HG03039 (cell line): Measurements from ENCODE around the gene PLCB1.
"Not testable (repeated sequence)": the region's sequence is repeated elsewhere in the genome, so short reads cannot be mapped to it uniquely, and the experiment has no call there.

Experiments
- ATAC-seq: cut with Tn5 transposase; IDR thresholded peaks from one replicate; pipeline ENCODE4 v1.9.1; 2021; ENCODE audit warnings: mild to moderate bottlenecking, moderate library complexity; ENCODE audit not compliant: unreplicated experiment

The PLCB1 gene

GRCh38 chr20:8155229-8155628 lies 23.2 kb downstream of the PLCB1 start:
- no peak for ATAC-seq

GRCh38 chr20:8155812-8156211 lies 23.7 kb downstream of the PLCB1 start:
- no peak for ATAC-seq

GRCh38 chr20:8156235-8157079 lies 24.4 kb downstream of the PLCB1 start:
- no peak for ATAC-seq

DNA sequence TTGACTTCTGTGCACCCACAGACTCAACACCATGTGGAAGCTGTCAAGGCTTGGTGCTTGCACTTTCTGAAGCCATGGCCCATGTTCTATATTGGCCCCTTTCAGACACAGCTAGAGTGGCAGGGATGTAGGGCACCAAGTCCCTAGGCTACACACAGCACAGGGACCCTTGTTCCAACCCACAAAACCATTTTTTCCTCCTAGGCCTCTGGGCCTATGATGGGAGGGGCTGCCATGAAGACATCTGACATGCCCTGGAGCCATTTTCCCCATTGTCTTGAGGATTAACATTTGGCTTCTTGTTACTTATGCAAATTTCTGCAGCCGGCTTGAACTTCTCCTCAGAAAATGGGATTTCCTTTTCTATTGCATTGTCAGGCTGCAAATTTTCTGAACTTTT lies 27.2 kb downstream of the PLCB1 start:
- not testable (repeated sequence) for ATAC-seq

- ATAC-seq: no peak
Observed at GRCh38 chr20:8161264-8162071, 29.4 kb downstream of the PLCB1 start.

DNA sequence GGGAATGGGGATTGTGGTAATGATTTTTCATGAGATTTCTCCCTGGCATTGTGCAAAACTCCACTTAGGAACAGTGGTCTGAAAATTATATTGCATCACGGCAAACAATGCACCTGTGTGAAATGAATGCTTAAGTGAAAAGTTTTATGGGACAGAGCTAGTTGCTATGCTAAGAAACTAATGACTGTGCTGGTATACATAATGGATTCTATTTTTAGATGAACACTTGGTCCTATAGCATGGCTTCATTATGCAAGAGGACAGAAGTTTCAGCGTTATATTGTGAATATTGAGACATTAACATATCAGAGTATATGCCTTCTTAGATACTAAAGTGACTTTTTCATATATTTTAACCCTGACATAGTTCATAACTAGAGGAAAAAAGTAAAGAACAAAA lies 30.5 kb downstream of the PLCB1 start:
- no peak for ATAC-seq

DNA sequence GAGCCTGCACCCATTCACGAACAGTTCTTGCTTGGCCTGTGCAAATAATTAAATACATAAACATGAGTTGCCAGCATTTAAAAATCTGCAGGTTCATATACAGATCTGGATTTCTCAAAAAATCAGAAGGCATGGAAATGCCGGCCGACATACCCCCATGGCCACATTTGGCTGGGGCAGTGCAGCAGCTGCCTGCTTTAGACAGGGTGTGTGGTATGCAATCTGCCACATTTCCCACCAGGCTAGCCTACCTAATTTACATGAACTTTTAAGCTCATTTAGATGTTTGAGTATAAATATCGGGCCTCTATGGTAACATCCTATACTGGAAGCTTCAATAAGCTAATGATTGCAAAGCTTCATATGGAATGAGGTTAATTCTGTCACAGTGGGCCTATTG lies 31.5 kb downstream of the PLCB1 start:
- ATAC-seq: no peak

DNA sequence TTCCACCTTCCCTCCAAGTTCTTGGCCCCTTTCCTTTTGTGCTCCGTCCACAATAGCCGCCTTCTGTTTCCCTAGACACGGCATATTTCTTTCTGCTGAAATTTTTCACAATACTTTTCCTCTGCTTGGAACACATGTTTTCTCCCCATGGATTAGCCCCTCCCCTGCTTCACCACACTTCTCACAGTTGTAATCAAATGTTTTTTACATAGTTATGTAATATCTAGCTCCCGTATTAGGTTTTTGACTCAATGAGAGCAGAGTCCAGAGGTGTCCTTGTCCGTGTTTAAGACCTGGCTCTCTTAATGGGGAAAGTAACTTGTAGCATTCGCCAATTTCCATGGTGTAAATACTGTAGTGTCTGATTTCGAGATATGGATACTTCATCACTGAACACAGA lies 34.7 kb downstream of the PLCB1 start:
- no peak for ATAC-seq

GRCh38 chr20:8168785-8169288 lies 36.8 kb downstream of the PLCB1 start:
- no peak for ATAC-seq

GRCh38 chr20:8170921-8171320 lies 38.9 kb downstream of the PLCB1 start:
- ATAC-seq: no peak

DNA sequence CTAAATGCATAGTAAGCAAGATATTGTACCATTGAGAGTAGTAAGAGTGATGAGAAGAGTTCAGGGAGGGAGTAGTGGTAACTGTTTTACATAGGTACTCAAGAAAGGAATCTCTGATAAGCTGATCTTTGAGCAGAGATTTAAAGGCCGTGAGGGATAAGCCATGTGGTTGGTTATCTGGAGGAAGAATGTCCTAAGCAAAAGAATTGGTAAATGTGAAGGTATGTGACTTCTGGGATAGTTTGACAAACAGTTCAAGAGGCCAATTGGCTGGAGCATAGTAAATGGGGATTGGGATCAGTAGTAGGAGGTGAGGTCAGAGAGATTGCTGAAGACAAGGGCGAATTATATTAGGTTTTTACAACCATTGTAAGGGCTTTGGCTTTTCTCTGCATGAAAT lies 40.1 kb downstream of the PLCB1 start:
- ATAC-seq: no peak

- no peak for ATAC-seq
Observed at GRCh38 chr20:8175741-8176675, 43.9 kb downstream of the PLCB1 start.

DNA sequence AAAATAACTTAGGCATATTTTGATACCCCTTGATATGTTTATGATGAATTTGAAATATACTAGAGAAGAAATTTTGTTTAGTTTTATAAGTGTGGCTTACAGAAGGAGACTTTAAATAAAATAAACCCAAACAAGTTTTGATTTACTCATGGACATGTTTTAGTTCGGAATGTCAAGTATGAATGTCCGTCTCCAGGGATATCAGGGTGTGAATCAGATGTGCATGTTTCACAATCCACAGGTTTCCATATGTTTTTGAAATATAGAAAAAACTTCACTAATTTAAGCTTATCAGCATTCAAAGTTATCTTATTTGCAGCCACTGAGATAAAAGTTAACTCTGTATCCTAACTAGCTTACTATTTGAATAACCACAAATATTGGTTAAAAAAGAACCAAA lies 51.5 kb downstream of the PLCB1 start:
- no peak for ATAC-seq

- ATAC-seq: no peak
Observed at GRCh38 chr20:8187740-8188139, 55.7 kb downstream of the PLCB1 start.

DNA sequence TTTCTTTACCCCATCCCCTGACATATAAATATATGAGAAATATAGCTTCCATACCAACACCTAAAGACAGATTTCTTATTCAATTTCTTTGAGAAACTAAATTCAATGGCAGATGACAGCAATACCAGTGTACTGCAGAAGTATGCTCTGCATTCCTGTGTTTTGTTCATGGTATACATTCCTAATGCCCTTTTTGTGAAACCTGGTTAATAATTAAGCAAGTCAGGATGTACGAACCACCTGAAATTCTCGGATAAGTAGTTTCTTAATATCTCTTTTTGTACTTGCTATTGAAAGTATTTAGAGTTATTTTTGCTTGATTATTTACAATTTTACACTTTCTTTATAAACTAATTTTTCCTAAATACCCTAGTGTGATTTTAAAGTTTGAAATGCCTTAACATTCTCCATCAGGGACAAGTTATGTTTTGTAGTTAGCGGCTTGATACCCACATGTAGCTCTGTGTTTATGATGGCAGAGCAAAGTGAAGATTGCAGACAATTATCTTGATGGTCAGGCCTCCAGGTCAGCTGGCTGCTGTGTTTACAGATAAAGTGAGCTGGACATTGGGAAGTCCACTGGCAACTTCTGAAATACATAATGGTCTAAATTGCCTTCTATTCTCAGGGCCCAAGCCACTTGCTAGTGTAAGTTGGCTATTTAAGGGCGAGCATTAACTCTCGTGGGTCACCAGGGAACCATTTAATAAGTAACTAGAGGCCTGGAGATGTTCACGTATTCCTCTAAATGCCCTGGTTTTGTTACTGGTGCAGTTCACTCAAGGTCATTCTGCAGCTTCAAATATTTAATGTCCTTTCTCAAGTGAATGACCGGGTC lies 58.2 kb downstream of the PLCB1 start:
- no peak for ATAC-seq

GRCh38 chr20:8194721-8195120 lies 62.7 kb downstream of the PLCB1 start:
- ATAC-seq: no peak

DNA sequence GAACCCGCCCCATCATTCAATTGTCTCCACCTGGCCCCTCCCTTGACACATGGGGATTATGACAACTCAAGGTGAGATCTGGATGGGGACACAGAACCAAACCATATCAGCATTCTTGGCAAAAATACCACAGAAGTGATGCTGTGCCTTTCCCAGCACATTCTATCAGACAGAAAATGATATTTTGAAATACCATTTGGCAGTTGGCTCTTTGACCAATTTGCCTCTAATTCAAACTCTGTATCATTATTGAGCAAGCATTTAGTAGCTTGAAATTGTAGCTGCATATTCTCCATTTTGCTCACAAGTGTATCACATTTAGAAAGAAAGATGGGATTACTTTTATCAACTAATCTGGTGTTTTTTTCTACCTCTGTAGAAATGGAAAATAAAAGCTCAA lies 64.0 kb downstream of the PLCB1 start:
- no peak for ATAC-seq

DNA sequence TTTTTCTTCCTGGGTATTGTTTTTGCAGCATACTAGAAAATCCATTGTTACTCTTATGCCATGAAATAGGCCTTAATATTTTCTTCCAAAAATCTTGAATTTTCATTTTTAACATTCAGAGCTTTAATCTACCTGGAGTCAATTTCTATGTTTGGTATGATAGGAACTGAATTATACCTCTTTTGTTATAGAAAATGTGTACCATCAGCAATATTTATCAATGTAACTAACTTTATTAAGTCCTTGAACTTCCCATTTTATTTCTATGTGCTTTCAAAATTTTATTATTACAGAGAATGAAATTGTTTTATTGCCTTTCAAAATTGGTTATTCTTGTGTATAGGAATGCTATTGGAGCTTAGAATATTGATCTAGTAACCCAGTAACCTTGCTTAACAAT lies 68.2 kb downstream of the PLCB1 start:
- ATAC-seq: no peak

DNA sequence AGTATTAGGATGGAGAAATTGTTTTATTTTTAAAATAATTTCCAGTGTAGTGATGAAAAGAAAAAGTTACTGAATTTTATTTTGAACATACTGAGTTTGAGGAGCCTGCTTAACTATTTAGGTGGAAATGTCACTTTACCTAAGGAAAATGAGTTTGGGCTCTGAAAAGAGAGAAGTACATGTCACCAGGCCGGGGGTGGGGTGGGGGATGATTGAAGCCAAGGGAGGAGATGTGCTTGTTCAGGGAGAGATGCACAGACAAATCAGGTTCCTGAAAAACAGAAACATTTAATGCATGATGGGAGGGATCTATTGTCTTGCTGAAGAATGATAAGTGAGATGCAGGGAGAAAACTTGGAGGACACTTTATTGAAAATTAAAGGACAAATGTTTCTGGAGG lies 71.3 kb downstream of the PLCB1 start:
- ATAC-seq: no peak

- no peak for ATAC-seq
Observed at GRCh38 chr20:8205996-8206395, 73.9 kb downstream of the PLCB1 start.
